Urinary bladder (tissue), 4 donors: ENCODE data around the gene GOLGA6B. TPM values are rescaled to one million over a fixed set of nuclear protein-coding genes. Genes with fewer than 3 reads are reported as not detected.
"Not testable (repeated sequence)": the region's sequence is repeated elsewhere in the genome, so short reads cannot be mapped to it uniquely, and the experiment has no call there.

Experiments
- DNase-seq: peaks from one replicate; pipeline ENCODE4 v3.0.0-alpha.2; 2015; ENCODE audit errors: extremely low spot score
- H3K27ac ChIP-seq: one replicate; pipeline ENCODE4 v1.5.1; 2013; ENCODE audit warnings: low read depth, mild to moderate bottlenecking, moderate library complexity
- H3K36me3 ChIP-seq: one replicate; pipeline ENCODE4 v1.6.1; 2013; ENCODE audit warnings: mild to moderate bottlenecking, moderate library complexity; ENCODE audit not compliant: insufficient read depth
- H3K4me1 ChIP-seq: one replicate; pipeline ENCODE4 v1.6.1; 2013; ENCODE audit warnings: mild to moderate bottlenecking, moderate library complexity; ENCODE audit not compliant: insufficient read depth
- H3K4me3 ChIP-seq: one replicate; pipeline ENCODE4 v1.5.1; 2013; ENCODE audit warnings: low read depth, low read length
- WGBS: extraction: QIAGEN DNeasy Blood & Tissue Kit; methylation state at CpG from one replicate; pipeline ENCODE4 v1.1.7; 2013; 5-methylcytosine and 5-hydroxymethylcytosine counted together
- polyA plus RNA-seq: library from polyadenylated mRNA; stranded (reverse); fragments of 200-250 nt; gene quantifications from one replicate; pipeline ENCODE4 v1.2.3, GENCODE V29; 2013
- small RNA-seq: library from RNA; depleted of rRNA; stranded (forward); fragments of <200 nt; gene quantifications from one replicate; pipeline ENCODE3, GENCODE V24; 2014
- total RNA-seq: library from RNA; depleted of rRNA; stranded (reverse); fragments of >200 nt; gene quantifications from one replicate; pipeline ENCODE4 v1.2.3, GENCODE V29; 2014
- donor health status: healthy with polysubstance abuse.
- donor health status: healthy.

GOLGA6B gene
- total and polyA plus RNA-seq, 2 donors, result 0.06 to 0.26 TPM

- DNase-seq, result no peak
- Histone ChIP-seq H3K4me1 (no peaks in the 10 kb centered on the region), H3K36me3 (no peaks in the 10 kb centered on the region), H3K4me3 (no peak overlapping the region), H3K27ac (no peak overlapping the region)
- WGBS, result 82% methylated on average over 3 of the region's 3 CpGs
Observed at GRCh38 chr15:72682772-72683171, 28.3 kb downstream of the GOLGA6B start.

GRCh38 chr15:72685301-72685924, 30.9 kb downstream of the GOLGA6B start:
- no peaks in the 10 kb centered on the region for H3K36me3 ChIP-seq

GRCh38 chr15:72685925-72686794, 31.7 kb downstream of the GOLGA6B start, which contains the start of the genes BBS4 and HIGD2B:
BBS4 (plus strand) TSS chr15:72686207; CDS start chr15:72686228, 21 bp downstream.
HIGD2B (minus strand) TSS chr15:72686182; CDS start chr15:72676374, 9,808 bp downstream.
- H3K27ac ChIP-seq, result peak within 1 kb of the TSS; percentile 88
- WGBS, result under 1% methylated on average over 49 of the region's 49 CpGs
- H3K36me3 ChIP-seq, result no peaks in the 10 kb centered on the region
- DNase-seq, result peak; percentile 85
- H3K4me1 ChIP-seq, result no peaks in the 10 kb centered on the region
- H3K4me3 ChIP-seq, result peak within 1 kb of the TSS; percentile 50

More at GRCh38 chr15:72685301-72685924, 30.9 kb downstream of the GOLGA6B start:
- Histone ChIP-seq H3K4me1 (no peaks in the 10 kb centered on the region), H3K4me3 (peak overlapping the region; percentile 50), H3K27ac (peak overlapping the region; percentile 88)
- 25% methylated on average over 23 of the region's 23 CpGs for WGBS
- peak; percentile 11 for DNase-seq

GRCh38 chr15:72688697-72689096, 34.2 kb downstream of the GOLGA6B start:
- no peaks in the 10 kb centered on the region for H3K36me3 ChIP-seq
- WGBS, result 98% methylated on average over 5 of the region's 5 CpGs
- no peak overlapping the region for H3K27ac ChIP-seq
- H3K4me3 ChIP-seq, result no peak overlapping the region
- no peak for DNase-seq
- H3K4me1 ChIP-seq, result no peaks in the 10 kb centered on the region

- no peaks in the 10 kb centered on the region for H3K4me1 ChIP-seq
- no peak overlapping the region for H3K4me3 ChIP-seq
- H3K36me3 ChIP-seq, result no peaks in the 10 kb centered on the region
- 85% methylated on average over 5 of the region's 5 CpGs for WGBS
- no peak overlapping the region for H3K27ac ChIP-seq
- DNase-seq, result no peak
Observed at GRCh38 chr15:72690938-72691337, 36.4 kb downstream of the GOLGA6B start.

- Histone ChIP-seq H3K4me1 (no peaks in the 10 kb centered on the region), H3K27ac (no peak overlapping the region), H3K4me3 (no peak overlapping the region), H3K36me3 (no peaks in the 10 kb centered on the region)
- no peak for DNase-seq
- 97% methylated on average over 5 of the region's 5 CpGs for WGBS
Observed at GRCh38 chr15:72698938-72699337, 44.4 kb downstream of the GOLGA6B start.

- WGBS, result 85% methylated on average over 9 of the region's 9 CpGs
- H3K4me1 ChIP-seq, result no peaks in the 10 kb centered on the region
- no peaks in the 10 kb centered on the region for H3K36me3 ChIP-seq
Observed at GRCh38 chr15:72700076-72700475, 45.6 kb downstream of the GOLGA6B start.

GRCh38 chr15:72706266-72706665, 51.8 kb downstream of the GOLGA6B start:
- 92% methylated on average over 11 of the region's 11 CpGs for WGBS
- no peak overlapping the region for H3K27ac ChIP-seq
- DNase-seq, result no peak

More at GRCh38 chr15:72700076-72700475, 45.6 kb downstream of the GOLGA6B start:
- DNase-seq, result no peak
- Histone ChIP-seq H3K27ac (no peak overlapping the region), H3K4me3 (no peak overlapping the region)

GRCh38 chr15:72708551-72709303, 54.2 kb downstream of the GOLGA6B start:
- DNase-seq, H3K36me3 ChIP-seq, H3K4me1 ChIP-seq, H3K4me3 ChIP-seq, H3K27ac ChIP-seq: not testable (repeated sequence)
- WGBS, result 79% methylated on average over 8 of the region's 8 CpGs

More at GRCh38 chr15:72706266-72706665, 51.8 kb downstream of the GOLGA6B start:
- H3K36me3 ChIP-seq, result no peaks in the 10 kb centered on the region
- H3K4me3 ChIP-seq, result no peak overlapping the region
- H3K4me1 ChIP-seq, result no peaks in the 10 kb centered on the region

Small RNAs within 50 kb of the gene (small RNA-seq; reads per million reads assigned to genes)
- not detected for gene RN7SL853P

Other genes starting within 250 kb of the GOLGA6B start
- 79.2 TPM for gene ARIH1, start 180.4 kb upstream of the GOLGA6B start, total RNA-seq
- 41.1 TPM for gene ARIH1, start 180.4 kb upstream of the GOLGA6B start, polyA plus RNA-seq
- not detected for gene HIGD2B, start 31.5 kb downstream of the GOLGA6B start, total RNA-seq
- gene HIGD2B, start 31.5 kb downstream of the GOLGA6B start, polyA plus RNA-seq, result not detected
- gene BBS4, start 31.5 kb downstream of the GOLGA6B start, total RNA-seq, result 54.5 TPM
- gene BBS4, start 31.5 kb downstream of the GOLGA6B start, polyA plus RNA-seq, result 17.7 TPM
- 65.7 TPM for gene ADPGK, start 129.1 kb downstream of the GOLGA6B start, total RNA-seq
- 28.8 TPM for gene ADPGK, start 129.1 kb downstream of the GOLGA6B start, polyA plus RNA-seq